ENCODE data around the gene XPOT. TPM values are rescaled to one million over a fixed set of nuclear protein-coding genes. Genes with fewer than 3 reads are reported as not detected.

Gene XPOT
- total RNA-seq, 1 donor from 2014 or later: 46.5 TPM

GRCh38 chr12:64407342-64408223 is 3.4 kb downstream of the XPOT start:
- peaks cover 5% of the 10 kb centered on the region for H3K4me1 Mint-ChIP-seq (ENCODE audit: unreplicated experiment)

GRCh38 chr12:64411427-64411826 is 7.2 kb downstream of the XPOT start:
- no peak overlapping the region for H3K27ac Mint-ChIP-seq (ENCODE audit: unreplicated experiment)
- TF ChIP-seq, protein P1, sequence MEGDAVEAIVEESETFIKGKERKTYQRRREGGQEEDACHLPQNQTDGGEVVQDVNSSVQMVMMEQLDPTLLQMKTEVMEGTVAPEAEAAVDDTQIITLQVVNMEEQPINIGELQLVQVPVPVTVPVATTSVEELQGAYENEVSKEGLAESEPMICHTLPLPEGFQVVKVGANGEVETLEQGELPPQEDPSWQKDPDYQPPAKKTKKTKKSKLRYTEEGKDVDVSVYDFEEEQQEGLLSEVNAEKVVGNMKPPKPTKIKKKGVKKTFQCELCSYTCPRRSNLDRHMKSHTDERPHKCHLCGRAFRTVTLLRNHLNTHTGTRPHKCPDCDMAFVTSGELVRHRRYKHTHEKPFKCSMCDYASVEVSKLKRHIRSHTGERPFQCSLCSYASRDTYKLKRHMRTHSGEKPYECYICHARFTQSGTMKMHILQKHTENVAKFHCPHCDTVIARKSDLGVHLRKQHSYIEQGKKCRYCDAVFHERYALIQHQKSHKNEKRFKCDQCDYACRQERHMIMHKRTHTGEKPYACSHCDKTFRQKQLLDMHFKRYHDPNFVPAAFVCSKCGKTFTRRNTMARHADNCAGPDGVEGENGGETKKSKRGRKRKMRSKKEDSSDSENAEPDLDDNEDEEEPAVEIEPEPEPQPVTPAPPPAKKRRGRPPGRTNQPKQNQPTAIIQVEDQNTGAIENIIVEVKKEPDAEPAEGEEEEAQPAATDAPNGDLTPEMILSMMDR (IDR thresholded peaks at IDR 0.05; ENCODE audit: unreplicated experiment): no peak
- H3K4me3 Mint-ChIP-seq (ENCODE audit: unreplicated experiment): no peak overlapping the region
- peaks cover 15% of the 10 kb centered on the region for H3K36me3 Mint-ChIP-seq (ENCODE audit: low read depth, unreplicated experiment)
- no peaks in the 10 kb centered on the region for H3K9me3 Mint-ChIP-seq (ENCODE audit: unreplicated experiment)
- DNase-seq (ENCODE audit: low spot score): no peak
- H3K27me3 Mint-ChIP-seq (ENCODE audit: unreplicated experiment): no peaks in the 10 kb centered on the region
- peaks cover 5% of the 10 kb centered on the region for H3K4me1 Mint-ChIP-seq (ENCODE audit: unreplicated experiment)

More at GRCh38 chr12:64407342-64408223, 3.4 kb downstream of the XPOT start:
- TF ChIP-seq, protein P1 (IDR thresholded peaks at IDR 0.05; ENCODE audit: unreplicated experiment): no peak
- Mint-ChIP-seq H3K36me3 (ENCODE audit: low read depth, unreplicated experiment) (peaks cover 11% of the 10 kb centered on the region), H3K27ac (ENCODE audit: unreplicated experiment) (peak overlapping the region; percentile 6), H3K4me3 (ENCODE audit: unreplicated experiment) (no peak overlapping the region), H3K9me3 (ENCODE audit: unreplicated experiment) (no peaks in the 10 kb centered on the region), H3K27me3 (ENCODE audit: unreplicated experiment) (peaks cover 4% of the 10 kb centered on the region)
- no peak for DNase-seq (ENCODE audit: low spot score)

DNA sequence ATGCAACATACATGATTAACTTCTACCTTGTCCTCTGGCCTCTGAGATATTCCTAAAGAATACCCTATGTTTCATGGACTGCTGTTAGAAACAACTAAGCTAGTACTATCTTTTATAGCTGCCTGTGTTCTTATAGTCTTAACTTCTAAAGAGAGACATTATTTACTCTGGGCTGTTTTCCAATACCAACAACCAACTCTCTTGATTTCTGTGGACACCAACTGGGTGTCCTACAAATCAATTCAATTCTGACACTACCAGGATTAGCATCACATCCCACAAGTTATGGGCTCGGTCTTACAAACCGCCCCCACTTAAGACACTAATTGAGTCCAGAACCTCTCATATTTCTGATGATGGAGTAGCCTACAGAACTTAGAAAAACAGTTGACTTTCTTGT is 8.3 kb downstream of the XPOT start:
- Mint-ChIP-seq H3K9me3 (ENCODE audit: unreplicated experiment) (no peaks in the 10 kb centered on the region), H3K27me3 (ENCODE audit: unreplicated experiment) (no peaks in the 10 kb centered on the region), H3K4me3 (ENCODE audit: unreplicated experiment) (no peak overlapping the region), H3K27ac (ENCODE audit: unreplicated experiment) (no peak overlapping the region), H3K4me1 (ENCODE audit: unreplicated experiment) (peaks cover 2% of the 10 kb centered on the region), H3K36me3 (ENCODE audit: low read depth, unreplicated experiment) (peaks cover 19% of the 10 kb centered on the region)
- TF ChIP-seq, protein P1 (IDR thresholded peaks at IDR 0.05; ENCODE audit: unreplicated experiment): no peak
- DNase-seq (ENCODE audit: low spot score): no peak

- no peak for DNase-seq (ENCODE audit: low spot score)
- Mint-ChIP-seq H3K9me3 (ENCODE audit: unreplicated experiment) (no peaks in the 10 kb centered on the region), H3K27me3 (ENCODE audit: unreplicated experiment) (no peaks in the 10 kb centered on the region), H3K4me3 (ENCODE audit: unreplicated experiment) (no peak overlapping the region), H3K4me1 (ENCODE audit: unreplicated experiment) (peaks cover 3% of the 10 kb centered on the region), H3K36me3 (ENCODE audit: low read depth, unreplicated experiment) (peaks cover 22% of the 10 kb centered on the region), H3K27ac (ENCODE audit: unreplicated experiment) (no peak overlapping the region)
- TF ChIP-seq, protein P1 (IDR thresholded peaks at IDR 0.05; ENCODE audit: unreplicated experiment): no peak
Observed at GRCh38 chr12:64413884-64414283, 9.7 kb downstream of the XPOT start.

GRCh38 chr12:64418209-64418608 is 14.0 kb downstream of the XPOT start:
- no peak overlapping the region for H3K4me3 Mint-ChIP-seq (ENCODE audit: unreplicated experiment)
- H3K9me3 Mint-ChIP-seq (ENCODE audit: unreplicated experiment): no peaks in the 10 kb centered on the region
- no peaks in the 10 kb centered on the region for H3K27me3 Mint-ChIP-seq (ENCODE audit: unreplicated experiment)
- H3K27ac Mint-ChIP-seq (ENCODE audit: unreplicated experiment): no peak overlapping the region
- peaks cover 17% of the 10 kb centered on the region for H3K36me3 Mint-ChIP-seq (ENCODE audit: low read depth, unreplicated experiment)
- no peak for DNase-seq (ENCODE audit: low spot score)
- TF ChIP-seq, protein P1 (IDR thresholded peaks at IDR 0.05; ENCODE audit: unreplicated experiment): no peak
- peaks cover 15% of the 10 kb centered on the region for H3K4me1 Mint-ChIP-seq (ENCODE audit: unreplicated experiment)

Measured in endothelial cell (in vitro differentiated cells).